NAMALWA (cell line): ENCODE data around the gene VAV2.
"Not testable (repeated sequence)": the region's sequence is repeated elsewhere in the genome, so short reads cannot be mapped to it uniquely, and the experiment has no call there.

Experiments used
- DNase-seq: peaks from one replicate; pipeline ENCODE4 v3.0.0-alpha.2; 2015; ENCODE audit warnings: low spot score

VAV2 gene

DNA sequence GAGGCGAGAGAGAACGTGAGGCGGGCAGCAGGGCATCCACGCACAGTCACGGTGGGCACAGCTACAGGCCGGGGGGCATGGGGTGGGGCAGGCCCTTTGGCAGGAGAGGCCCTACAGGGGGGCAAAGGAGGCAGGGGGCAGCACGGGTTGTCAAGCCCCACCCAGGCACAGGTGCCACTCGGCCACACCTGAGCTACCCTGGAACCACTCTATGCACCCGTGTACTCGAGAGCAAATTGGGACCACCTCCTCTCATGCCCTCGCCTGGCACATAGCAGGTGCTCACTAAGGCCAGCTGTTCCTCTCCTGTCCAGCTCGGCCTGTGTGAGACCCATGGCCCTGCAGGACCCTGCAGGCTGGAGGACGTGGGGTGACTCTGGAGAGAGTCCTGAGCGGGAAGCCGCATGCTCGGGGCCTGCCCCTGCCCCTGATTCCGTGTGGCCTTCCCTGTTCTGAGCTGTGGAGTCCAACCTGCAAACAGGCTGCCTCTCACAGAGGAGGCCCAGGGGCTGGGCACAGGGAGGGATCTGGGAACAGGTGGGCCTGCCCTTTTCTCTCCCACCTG is 222.5 kb downstream of the VAV2 start:
- DNase-seq, result no peak

- DNase-seq, result peak; percentile 49
Observed at GRCh38 chr9:133768859-133769510, 223.1 kb downstream of the VAV2 start.

DNA sequence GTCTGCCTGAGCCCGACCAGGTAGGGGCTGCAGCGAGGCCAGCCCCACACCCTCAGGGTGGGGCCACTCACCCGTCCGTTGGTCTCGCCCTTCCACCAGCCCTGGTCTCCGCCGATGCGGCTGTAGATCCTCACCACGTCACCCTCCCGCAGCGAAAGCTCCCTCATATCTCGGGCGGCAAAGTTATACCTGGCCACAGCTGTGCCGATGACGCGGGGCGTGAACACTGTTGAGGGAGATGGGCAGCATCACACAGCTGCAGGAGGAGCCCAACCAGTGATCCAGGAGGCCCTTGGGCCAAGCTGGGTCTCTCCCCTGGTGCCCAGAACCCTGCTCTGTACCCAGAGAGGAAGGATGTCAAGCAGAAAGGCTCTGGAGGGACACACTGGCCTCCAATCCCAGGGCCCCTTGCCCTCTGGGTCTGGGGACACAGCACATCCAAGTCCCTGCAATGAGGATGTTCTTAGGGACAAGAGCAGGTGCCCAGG is 223.7 kb downstream of the VAV2 start:
- no peak for DNase-seq

DNA sequence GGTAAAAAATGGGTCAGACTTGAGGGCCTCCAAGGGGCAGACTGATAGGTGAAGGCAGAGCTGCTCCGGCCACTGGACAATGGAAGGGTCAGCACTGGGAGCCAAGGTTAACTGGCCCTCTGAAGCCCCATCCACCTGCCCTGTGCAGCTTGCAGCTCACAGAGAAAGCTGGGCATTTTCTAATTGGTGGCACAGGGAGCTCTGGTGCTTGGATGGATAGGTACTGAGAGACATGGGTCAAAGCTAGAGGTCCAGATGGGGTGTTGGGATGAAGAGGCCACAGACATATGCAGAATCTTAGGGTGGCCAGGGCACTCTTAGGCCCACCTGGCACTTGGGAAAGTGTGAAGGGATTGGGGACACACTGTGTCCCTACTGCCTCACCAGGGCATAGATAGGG is 224.5 kb downstream of the VAV2 start:
- DNase-seq, result no peak

- DNase-seq, result no peak
Observed at GRCh38 chr9:133767008-133767407, 225.1 kb downstream of the VAV2 start.

DNA sequence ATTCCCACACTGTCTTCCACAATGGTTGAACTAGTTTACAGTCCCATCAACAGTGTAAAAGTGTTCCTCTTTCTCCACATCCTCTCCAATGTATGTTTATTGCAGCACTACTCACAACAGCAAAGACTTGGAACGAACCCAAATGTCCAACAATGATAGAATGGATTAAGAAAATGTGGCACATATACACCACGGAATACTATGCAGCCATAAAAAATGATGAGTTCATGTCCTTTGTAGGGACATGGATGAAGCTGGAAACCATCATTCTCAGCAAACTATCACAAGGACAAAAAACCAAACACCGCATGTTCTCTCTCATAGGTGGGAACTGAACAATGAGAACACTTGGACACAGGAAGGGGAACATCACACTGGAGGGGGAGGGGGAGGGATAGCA is 225.9 kb downstream of the VAV2 start:
- not testable (repeated sequence) for DNase-seq

GRCh38 chr9:133763272-133764183 is 228.6 kb downstream of the VAV2 start:
- no peak for DNase-seq

- DNase-seq, result no peak
Observed at GRCh38 chr9:133762488-133763271, 229.4 kb downstream of the VAV2 start.

GRCh38 chr9:133761641-133762248 is 230.4 kb downstream of the VAV2 start:
- DNase-seq, result no peak

- no peak for DNase-seq
Observed at GRCh38 chr9:133760713-133761290, 231.3 kb downstream of the VAV2 start.

DNA sequence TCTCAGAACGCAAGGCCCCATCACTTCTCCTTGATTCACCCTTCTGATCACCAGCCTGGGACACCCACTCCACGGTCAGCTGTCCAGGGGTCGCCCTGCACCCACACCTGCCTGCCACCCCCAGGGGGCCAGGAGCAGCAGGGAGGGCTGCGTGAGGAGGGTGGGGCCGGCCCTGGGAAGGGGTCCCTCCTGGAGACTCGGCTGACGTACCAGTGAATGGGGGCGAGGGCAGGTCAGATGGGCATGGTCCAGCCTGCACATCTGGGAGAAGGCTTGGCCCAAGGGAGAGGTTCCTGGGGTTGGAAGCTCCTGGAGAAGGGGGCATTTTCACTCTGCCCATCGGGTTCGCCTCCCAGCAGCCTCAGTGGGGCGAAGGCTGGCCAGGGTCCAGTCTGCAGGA is 232.2 kb downstream of the VAV2 start:
- DNase-seq, result no peak

DNA sequence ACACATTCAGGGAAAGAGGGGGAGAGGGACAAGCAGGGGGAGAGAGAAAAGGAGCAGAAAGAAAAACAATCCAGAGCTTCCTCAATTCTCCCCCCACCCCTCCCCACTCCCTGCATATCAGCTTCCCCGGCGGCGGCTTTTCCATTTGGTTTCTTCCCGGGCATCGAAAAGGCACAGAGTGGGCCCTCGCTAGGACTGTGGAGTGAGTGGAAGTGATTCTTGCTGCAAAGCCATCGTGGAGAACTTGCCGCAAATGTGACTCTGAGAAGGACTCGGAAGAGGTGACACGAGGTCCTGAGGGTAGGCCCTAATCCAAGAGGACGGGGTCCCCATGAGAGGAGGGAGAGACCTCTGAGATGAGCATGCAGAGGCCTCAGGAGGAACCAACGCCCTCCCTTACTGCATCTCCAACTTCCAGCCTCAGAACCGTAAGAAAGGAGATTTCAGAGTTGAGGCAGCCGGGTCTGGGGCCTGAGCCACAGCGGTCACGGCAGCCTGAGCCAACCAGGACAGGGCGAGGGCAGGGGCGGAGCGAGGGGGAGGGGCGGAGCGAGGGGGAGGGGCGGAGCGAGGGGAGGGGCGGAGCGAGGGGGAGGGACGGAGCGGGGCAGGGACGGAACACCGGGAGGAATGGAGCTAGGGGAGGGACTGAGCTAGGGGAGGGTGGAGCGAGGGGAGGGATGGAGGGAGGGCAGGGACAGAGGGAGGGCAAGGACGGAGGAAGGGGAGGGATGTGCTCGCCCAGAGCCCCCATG is 232.8 kb downstream of the VAV2 start:
- no peak for DNase-seq

- no peak for DNase-seq
Observed at GRCh38 chr9:133758228-133758627, 233.9 kb downstream of the VAV2 start.

DNA sequence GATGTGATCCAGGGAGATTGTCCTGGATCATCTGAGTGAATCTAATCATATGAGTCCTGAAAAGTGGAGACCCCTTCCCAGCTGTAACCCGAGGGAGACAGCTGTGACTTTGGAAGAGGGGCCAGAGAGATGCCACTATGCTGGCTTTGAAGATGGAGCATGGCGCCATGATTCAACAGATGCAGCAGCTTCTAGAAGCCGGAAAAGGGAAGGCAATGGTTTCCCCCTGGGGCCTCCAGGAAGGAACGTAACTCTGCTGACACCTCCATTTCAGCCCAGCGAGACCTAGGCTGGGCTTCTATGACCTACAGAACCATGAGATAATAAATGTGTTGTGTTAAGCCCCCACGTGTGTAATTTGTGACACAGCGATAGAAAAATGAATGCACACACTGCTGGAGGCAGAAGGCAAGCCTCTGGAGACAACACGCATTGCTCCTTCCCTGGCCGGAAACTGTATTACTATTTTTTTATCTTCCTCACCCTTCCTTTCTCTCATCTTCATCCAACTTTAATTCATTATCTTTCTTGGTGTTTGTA is 237.4 kb downstream of the VAV2 start:
- no peak for DNase-seq

- no peak for DNase-seq
Observed at GRCh38 chr9:133754187-133754586, 237.9 kb downstream of the VAV2 start.

- DNase-seq, result no peak
Observed at GRCh38 chr9:133752739-133753446, 239.2 kb downstream of the VAV2 start.

DNA sequence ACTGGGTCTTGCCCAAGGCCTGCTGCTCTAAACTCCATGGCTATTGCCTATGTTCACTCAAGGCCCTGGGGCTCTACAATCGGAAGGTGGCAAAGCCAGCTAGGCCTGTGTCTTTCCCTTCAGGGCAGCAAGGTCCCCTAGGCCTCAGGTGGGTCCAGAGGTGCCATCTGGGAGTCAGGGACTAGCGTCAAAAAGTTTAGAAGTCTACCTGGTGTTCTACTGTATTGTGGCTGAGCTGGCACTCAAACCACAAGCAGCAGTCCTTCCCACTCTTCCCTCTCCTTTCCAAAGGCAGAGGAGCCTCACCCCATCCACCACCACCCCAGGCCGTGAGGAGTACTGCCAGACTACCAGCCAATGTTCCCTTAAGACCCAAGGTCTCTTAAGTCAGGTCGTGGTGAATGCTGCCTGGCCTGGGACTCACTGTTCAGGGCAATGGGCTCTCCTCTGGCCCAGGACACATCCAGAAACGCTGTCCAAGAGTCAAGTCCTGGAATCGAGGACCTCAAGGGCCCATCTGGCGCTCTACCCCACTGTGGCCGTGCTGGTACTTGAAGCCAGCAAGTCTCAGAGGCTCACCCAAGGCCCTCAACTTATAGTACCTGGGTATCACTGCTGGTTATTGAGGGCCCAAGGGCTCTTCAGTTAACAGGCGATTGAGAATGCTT is 241.0 kb downstream of the VAV2 start:
- DNase-seq, result no peak

DNA sequence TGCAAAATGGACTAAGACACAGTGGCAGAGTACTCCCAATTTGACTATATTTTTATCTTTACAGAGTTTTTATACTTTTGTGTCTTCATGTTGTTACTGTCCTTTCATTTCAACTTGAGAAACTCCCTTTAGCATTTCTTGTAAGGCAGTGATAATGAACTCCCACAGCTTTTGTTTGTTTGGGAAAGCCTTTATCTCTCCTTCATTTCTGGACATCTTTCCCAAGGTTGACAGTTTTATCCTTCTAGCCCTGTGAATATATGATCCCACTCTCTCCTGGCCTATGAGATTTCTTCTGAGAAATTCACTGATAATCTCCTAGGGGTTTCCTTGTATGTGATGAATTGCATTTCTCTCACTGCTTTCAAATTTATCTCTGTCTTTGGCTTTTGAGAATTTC is 244.8 kb downstream of the VAV2 start:
- no peak for DNase-seq

GRCh38 chr9:133744528-133744927 is 247.6 kb downstream of the VAV2 start:
- not testable (repeated sequence) for DNase-seq
